Measurements from ENCODE around the gene TIMM17A.
"Not testable (repeated sequence)": the region's sequence is repeated elsewhere in the genome, so short reads cannot be mapped to it uniquely, and the experiment has no call there.

The TIMM17A gene

DNA sequence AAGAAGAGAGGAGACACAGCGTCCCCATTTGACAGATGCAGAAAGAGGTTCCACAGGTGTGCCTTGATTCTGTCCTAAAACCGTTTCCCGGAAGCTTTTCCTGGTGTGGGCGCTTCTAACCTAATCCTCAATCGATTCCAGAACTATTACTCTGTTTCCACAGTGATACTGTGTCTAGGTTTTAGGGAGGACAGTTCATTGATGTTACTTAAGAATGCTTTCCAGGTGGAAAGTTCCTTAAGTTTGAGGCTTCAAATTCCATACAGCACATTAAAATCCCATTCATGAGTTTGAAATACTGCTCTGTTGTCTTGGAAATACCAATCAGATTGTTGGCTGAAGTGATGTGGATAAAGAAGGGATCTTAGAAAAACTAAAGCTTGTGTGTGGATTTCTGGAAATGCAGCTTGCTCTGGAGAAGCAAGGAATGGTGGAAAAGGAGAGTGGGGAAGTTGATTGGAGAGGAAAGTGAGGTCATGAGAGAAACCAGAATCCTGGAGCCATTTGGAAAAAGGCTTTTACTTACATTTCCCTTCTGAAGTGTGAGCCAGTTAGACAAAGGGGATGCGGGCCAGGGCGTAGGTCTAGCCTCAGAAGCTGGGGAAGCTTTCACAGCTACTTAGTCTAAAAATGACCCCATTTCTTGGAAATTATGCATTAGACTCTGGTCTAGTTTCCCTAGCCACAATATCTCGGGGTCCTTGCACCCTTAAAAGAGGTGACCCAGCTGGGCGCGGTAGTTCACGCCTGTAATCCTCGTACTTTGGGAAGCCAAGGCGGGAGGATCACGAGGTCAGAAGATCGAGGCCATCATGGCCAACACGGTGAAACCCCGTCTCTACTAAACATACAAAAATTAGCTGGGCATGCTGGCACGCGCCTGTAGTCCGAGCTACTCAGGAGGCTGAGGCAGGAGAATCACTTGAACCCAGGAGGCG, 61.8 kb downstream of the TIMM17A start:
- no peak for DNase-seq

DNA sequence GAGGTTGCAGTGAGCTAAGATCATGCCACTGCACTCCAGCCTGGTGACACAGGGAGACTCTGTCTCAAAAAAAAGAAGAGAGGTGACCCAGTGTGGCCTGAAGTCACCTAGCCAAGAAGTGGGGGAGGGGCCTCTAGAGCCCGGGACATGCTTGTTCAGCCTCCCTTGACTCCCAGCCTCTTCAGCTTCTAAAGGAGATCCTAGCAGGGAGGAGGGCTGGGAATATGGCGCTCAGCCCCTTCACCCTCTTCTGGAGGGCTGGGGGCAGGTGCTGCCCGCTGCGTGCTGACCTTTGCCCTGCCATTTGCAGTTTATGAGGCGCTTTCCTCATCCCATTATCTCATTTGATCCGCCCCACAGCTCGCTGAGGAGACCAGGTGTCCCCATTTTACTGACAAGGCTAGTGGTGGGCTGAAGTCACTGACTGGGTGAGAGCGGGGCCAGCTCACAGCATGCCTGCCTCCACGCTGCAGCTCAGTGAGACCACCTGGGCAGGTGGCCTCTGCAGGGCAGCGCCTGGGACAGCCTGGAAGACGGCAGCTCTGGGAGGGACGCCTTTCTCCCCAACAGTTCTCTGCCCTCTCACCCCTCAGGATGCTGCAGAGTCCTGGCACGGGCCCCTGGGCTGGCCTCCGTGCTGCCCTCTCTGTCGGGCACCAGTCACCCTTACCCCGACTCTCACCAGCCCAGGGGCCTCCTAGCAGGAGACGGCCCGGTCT, 62.6 kb downstream of the TIMM17A start:
- DNase-seq, result no peak

DNA sequence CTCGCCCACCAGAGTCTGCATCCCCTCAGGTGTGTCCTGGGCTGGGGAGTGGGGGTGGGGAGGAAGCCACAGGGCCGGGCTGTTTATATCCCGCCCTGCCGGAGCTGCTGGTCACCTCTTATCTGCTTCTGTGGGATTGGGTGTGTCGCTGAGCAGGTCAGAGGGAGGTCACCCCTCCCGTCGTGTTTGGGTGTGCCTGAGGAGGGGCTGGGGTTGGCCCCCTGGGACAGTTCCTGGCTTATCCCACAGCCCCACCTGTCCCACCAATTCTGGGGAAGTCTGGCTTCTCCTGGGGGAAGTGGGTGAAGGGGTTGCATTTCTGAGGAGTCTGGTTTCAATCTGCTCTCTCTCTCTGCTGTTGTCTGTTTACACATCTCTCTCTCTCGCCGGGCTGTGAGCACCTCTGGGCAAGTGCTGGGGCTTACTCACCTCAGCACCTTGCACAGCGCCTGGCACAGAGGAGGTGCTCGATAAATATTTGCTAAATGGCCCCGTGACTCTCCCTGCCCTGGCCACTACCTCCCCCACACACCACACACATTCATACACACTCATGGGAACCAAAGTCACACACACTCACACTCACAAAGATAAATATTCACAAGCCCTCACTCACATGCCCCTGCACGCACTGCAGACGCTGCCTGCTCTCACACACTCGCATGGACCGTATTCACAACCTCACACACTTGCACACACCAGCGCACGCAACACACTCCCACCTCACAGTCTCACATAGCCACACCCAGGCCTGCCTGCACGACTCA, 63.3 kb downstream of the TIMM17A start:
- DNase-seq, result peak; percentile 27

DNA sequence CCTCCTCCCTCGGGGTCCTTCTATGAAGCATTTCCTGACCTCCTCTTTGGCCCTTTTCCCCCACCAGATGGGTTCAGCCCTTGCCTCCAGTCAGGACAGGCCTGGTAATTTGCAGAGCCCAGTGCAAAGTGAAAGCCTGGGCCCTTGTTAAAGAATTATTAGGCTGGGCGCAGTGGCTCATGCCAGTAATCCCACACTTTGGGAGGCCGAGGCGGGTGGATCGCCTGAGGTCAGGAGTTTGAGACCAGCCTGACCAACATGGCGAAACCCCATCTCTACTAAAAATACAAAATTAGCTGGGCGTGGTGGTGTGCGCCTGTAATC, 63.9 kb downstream of the TIMM17A start:
- DNase-seq, result not testable (repeated sequence)

Measured in NCI-H1436 treated with DMSO at 0.1 percent for 48 hours (cell line).